ENCODE measurements around the gene ZC3H6. TPM values are rescaled to one million over a fixed set of nuclear protein-coding genes. Genes with fewer than 3 reads are reported as not detected.

Gene ZC3H6
- total and polyA plus RNA-seq, 2 of the 13 experiments (the other 11 are each of a cell fraction or from before 2014, with no cell fraction given): 0.71 to 0.93 TPM

DNA sequence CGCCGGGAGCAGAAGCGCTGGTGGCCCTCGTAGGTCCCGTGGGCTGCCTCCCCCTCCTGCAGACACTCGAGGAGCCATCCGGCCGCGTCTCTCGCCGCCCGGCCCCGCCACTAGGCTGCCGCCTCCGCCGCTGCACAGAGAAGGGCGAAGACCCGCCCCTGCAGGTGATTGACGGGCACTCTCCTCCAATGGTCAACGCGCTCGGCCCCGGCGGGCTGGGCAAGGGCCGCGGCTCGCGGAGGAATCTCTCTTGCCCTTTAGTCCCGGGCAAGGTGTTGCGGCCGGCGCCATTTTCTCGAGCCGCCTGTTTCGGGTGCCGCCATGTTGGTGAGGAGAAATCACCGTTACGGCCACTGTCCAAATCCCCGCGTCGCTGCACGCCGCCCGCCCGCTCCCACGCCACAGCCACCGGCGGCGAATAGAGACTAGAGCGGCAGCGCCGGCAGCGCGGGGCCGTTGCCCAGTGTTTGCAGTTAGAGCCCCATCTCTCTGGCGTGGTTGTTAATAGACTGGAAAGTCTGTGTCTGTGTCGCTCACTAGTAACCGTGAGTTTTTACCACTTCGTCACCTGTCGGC, at the start of gene ZC3H6 (continued):
- peak; percentile 95 for TF ChIP-seq ZNF230 (CRISPR knock-in tag; IDR thresholded peaks at IDR 0.05)
- no peak for TF ChIP-seq SP1 (IDR thresholded peaks at IDR 0.05)
- peak; percentile 98 for TF ChIP-seq SP1 (CRISPR knock-in tag; IDR thresholded peaks at IDR 0.05)
- peak; percentile 74 for TF ChIP-seq ZNF12 (CRISPR knock-in tag; IDR thresholded peaks at IDR 0.05)
- peak; percentile 97 for TF ChIP-seq SALL2 (CRISPR knock-in tag; IDR thresholded peaks at IDR 0.05)
- TF ChIP-seq KLF6 (CRISPR knock-in tag; IDR thresholded peaks at IDR 0.05): peak; percentile 99
- peak; percentile 96 for TF ChIP-seq SPEN (CRISPR knock-in tag; IDR thresholded peaks at IDR 0.05; ENCODE audit: low read depth)
- TF ChIP-seq ISX (CRISPR knock-in tag; conservative IDR thresholded peaks at IDR 0.05): 0 out of 2 replicates have a peak, but pooled peaks have one; percentile 29
- TF ChIP-seq NFKBIZ (CRISPR knock-in tag; IDR thresholded peaks at IDR 0.05): peak; percentile 97
- no peak for TF ChIP-seq MAFF (IDR thresholded peaks at IDR 0.05; ENCODE audit: low read depth, low read length)
- TF ChIP-seq RBAK (CRISPR knock-in tag; IDR thresholded peaks at IDR 0.05): peak; percentile 39; the same call in 1 of the 2 replicates
- peak; percentile 97 for TF ChIP-seq ATF7-NPFF (CRISPR knock-in tag; IDR thresholded peaks at IDR 0.05; ENCODE audit: low read depth)
- peak; percentile 64 for TF ChIP-seq REXO4 (CRISPR knock-in tag; IDR thresholded peaks at IDR 0.05; ENCODE audit: borderline replicate concordance)
- TF ChIP-seq ZFY (CRISPR knock-in tag; IDR thresholded peaks at IDR 0.05): peak; percentile 71
- TF ChIP-seq, protein P1, sequence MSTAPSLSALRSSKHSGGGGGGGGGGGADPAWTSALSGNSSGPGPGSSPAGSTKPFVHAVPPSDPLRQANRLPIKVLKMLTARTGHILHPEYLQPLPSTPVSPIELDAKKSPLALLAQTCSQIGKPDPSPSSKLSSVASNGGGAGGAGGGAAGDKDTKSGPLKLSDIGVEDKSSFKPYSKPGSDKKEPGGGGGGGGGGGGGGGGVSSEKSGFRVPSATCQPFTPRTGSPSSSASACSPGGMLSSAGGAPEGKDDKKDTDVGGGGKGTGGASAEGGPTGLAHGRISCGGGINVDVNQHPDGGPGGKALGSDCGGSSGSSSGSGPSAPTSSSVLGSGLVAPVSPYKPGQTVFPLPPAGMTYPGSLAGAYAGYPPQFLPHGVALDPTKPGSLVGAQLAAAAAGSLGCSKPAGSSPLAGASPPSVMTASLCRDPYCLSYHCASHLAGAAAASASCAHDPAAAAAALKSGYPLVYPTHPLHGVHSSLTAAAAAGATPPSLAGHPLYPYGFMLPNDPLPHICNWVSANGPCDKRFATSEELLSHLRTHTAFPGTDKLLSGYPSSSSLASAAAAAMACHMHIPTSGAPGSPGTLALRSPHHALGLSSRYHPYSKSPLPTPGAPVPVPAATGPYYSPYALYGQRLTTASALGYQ (CRISPR knock-in tag; IDR thresholded peaks at IDR 0.05): 0 out of 2 replicates have a peak, but pooled peaks have one; percentile 18
- TF ChIP-seq CREB1 (IDR thresholded peaks at IDR 0.05): peak; percentile 86
- peak; percentile 87 for TF ChIP-seq CREB1 (CRISPR knock-in tag; IDR thresholded peaks at IDR 0.05)
- TF ChIP-seq SATB2 (CRISPR knock-in tag; IDR thresholded peaks at IDR 0.05): peak; percentile 70; the same call in 1 of the 2 replicates
- peak; percentile 85 for TF ChIP-seq MAZ (IDR thresholded peaks at IDR 0.05; ENCODE audit: borderline replicate concordance, low read depth, low read length)
- TF ChIP-seq MAZ (CRISPR knock-in tag; IDR thresholded peaks at IDR 0.05; ENCODE audit: low read depth): peak; percentile 60
- TF ChIP-seq ELF4 (CRISPR knock-in tag; IDR thresholded peaks at IDR 0.05; ENCODE audit: borderline replicate concordance): 0 out of 2 replicates have a peak, but pooled peaks have one; percentile 55
- peak; percentile 96; the same call in 1 of the 2 replicates for TF ChIP-seq AHR (CRISPR knock-in tag; IDR thresholded peaks at IDR 0.05)
- peak; percentile 39; the same call in 1 of the 2 replicates for TF ChIP-seq ZNF652 (CRISPR knock-in tag; IDR thresholded peaks at IDR 0.05; ENCODE audit: borderline replicate concordance, low read depth)
- TF ChIP-seq, protein P2, sequence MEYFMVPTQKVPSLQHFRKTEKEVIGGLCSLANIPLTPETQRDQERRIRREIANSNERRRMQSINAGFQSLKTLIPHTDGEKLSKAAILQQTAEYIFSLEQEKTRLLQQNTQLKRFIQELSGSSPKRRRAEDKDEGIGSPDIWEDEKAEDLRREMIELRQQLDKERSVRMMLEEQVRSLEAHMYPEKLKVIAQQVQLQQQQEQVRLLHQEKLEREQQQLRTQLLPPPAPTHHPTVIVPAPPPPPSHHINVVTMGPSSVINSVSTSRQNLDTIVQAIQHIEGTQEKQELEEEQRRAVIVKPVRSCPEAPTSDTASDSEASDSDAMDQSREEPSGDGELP (IDR thresholded peaks at IDR 0.05; ENCODE audit: borderline replicate concordance, low read depth): peak; percentile 79
- TF ChIP-seq FOXA1 (IDR thresholded peaks at IDR 0.05): no peak
- peak; percentile 43; the same call in 1 of the 2 replicates for TF ChIP-seq FOXA1 (CRISPR knock-in tag; IDR thresholded peaks at IDR 0.05)
- peak; percentile 98 for TF ChIP-seq ZNF547 (CRISPR knock-in tag; IDR thresholded peaks at IDR 0.05)
- TF ChIP-seq CCAR2 (optimal IDR thresholded peaks at IDR 0.05; ENCODE audit: low read depth, low read length): peak; percentile 69
- TF ChIP-seq, protein P3, sequence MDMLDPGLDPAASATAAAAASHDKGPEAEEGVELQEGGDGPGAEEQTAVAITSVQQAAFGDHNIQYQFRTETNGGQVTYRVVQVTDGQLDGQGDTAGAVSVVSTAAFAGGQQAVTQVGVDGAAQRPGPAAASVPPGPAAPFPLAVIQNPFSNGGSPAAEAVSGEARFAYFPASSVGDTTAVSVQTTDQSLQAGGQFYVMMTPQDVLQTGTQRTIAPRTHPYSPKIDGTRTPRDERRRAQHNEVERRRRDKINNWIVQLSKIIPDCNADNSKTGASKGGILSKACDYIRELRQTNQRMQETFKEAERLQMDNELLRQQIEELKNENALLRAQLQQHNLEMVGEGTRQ (IDR thresholded peaks at IDR 0.05; ENCODE audit: low read depth, low read length): no peak
- TF ChIP-seq, protein P3 (CRISPR knock-in tag; IDR thresholded peaks at IDR 0.05; ENCODE audit: borderline replicate concordance): peak; percentile 33; the same call in 1 of the 2 replicates
